Esophagus muscularis mucosa (tissue), 3 donors: ENCODE results near the gene KRT38.

Experiments used
- POLR2A ChIP-seq: fragments of 450-650 bp; IDR thresholded peaks from one replicate; pipeline ENCODE4 v1.6.1; 2017; ENCODE audit warnings: antibody characterized with exemption, moderate library complexity, mild to moderate bottlenecking, low read depth
- POLR2AphosphoS5 ChIP-seq, 2 donors: sonication (generic); formaldehyde crosslinking; IDR thresholded peaks; one replicate each; pipeline ENCODE4 v1.6.1; 2017; ENCODE audit warnings: antibody characterized with exemption in 2 of 2
- TF ChIP-seq, protein P1 (sequence below), 3 experiments: fragments of 200-600 bp in 2 of 3; fragments of 450-650 bp in 1 of 3; sonication (generic) in 2 of 3; IDR thresholded peaks; one replicate each; pipeline ENCODE4 v1.5.1; 2017 to 2019; ENCODE audit warnings: antibody characterized with exemption in 3 of 3, mild to moderate bottlenecking in 2 of 3, moderate library complexity in 1 of 3

- TF ChIP-seq, protein P1, sequence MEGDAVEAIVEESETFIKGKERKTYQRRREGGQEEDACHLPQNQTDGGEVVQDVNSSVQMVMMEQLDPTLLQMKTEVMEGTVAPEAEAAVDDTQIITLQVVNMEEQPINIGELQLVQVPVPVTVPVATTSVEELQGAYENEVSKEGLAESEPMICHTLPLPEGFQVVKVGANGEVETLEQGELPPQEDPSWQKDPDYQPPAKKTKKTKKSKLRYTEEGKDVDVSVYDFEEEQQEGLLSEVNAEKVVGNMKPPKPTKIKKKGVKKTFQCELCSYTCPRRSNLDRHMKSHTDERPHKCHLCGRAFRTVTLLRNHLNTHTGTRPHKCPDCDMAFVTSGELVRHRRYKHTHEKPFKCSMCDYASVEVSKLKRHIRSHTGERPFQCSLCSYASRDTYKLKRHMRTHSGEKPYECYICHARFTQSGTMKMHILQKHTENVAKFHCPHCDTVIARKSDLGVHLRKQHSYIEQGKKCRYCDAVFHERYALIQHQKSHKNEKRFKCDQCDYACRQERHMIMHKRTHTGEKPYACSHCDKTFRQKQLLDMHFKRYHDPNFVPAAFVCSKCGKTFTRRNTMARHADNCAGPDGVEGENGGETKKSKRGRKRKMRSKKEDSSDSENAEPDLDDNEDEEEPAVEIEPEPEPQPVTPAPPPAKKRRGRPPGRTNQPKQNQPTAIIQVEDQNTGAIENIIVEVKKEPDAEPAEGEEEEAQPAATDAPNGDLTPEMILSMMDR (IDR thresholded peaks at IDR 0.05) = no peak
- TF ChIP-seq POLR2A (no peak), POLR2AphosphoS5 (IDR thresholded peaks at IDR 0.05) (no peak)
These were observed 44.4 kb upstream of the KRT38 start for GRCh38 chr17:41484920-41485904.
